Effector CD8-positive, alpha-beta T cell (primary cell): Measurements from ENCODE around the gene TUBG2.
A peak's percentile ranks its signal among the peaks of the same experiment; 100 is the strongest.
"Not testable (repeated sequence)": the region's sequence is repeated elsewhere in the genome, so short reads cannot be mapped to it uniquely, and the experiment has no call there.

Source experiments
- DNase-seq: peaks from one replicate; lab custom pipeline; 2025; lab: John Stamatoyannopoulos, UW

The TUBG2 gene

DNA sequence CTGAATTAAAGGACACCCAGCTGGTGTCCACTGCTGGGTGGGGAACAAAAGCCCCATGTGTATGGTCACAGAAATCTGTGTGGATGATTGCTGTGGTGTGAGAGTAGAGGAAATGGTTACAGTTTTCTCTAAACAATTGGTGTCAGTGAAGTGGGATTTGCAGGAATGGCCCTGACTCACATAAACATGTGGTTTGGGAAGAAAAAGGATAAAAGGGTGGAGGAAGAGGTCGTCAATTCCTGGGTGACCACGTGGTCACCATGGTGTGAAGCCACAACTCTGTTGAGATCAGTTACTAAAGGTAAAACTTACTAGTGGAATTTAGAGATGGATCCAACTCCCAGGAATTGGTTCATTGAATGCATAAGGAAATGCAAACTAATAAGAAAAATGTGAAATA lies 3.6 kb upstream of the TUBG2 start:
- DNase-seq, result no peak

DNA sequence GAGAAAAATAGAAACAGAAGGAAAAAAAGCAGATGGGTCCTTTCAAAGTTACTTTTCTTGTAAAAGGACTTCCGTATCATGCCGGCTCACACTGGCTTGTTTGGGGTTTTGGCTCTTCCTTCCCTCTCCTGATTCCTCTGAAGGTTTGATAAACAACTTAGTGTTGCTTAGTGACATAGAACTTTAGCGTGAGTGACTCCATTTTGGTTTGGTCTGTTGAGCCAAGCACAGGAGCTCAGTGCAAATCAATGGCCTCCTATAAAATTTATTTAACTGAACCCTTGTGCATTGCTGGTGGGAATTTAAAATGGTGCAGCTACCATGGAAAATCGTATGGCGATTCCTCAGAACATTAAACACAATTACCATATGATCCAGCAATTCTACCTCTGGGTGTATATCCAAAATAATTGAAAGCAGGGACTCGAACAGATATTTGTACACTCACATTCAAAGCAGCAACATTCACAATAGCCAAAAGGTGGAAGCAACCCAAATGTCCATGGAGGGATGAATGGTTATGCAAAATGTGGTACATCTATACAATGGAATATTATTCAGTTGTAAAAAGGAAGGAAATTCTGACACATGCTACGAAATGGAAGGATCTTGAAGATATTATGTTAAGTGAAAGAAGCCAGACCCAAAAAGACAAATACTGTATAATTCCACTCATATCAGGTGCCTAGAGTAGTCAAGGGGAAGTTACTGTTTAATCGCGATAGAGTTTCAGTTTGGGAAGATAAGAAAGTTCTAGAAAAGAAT lies 1.1 kb upstream of the TUBG2 start:
- no peak for DNase-seq

DNA sequence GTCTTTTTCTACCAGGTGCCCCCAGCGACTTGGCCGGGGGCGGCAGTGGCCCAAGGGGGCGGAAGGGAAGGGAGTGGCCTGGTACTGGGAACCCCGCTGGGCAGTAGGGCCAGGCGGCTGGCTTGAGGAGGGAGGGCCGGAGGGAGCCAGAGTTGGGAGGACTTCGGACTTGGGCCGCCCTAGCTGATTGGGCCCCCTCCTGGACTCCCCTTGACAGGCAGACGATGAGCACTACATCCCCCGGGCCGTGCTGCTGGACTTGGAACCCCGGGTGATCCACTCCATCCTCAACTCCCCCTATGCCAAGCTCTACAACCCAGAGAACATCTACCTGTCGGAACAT lies 819 bp downstream of the TUBG2 start:
- DNase-seq, result not testable (repeated sequence)

DNA sequence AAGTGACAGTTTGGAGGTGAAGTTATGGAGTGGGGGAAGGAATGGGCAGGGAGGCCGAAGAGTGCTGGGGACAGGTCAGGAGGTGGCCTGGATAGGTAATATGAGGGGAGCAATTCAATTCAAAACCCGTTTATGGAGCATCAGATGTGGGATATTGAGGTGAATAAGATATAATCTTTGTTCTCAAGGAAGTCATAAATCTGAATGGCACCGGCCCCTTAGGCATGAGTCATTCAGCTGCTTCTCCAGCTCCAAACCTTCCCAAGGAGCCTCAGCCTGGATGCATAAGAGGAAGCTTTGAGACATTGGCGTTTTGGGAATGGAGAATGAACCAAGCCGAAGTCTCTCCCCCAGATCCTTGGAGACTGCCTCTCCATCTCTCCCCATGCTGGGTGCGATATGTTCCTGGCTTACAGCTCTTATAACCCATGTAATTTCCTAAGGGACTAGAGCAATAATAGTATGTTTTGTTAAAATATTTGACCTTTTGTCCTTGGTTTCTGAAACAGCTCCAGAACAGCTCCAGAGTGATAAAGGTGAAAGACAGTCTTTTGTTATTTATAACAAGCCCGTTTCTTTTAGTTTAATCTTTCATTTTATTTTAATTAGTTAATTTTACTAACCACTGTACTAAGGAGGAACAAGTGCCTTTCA lies 1.7 kb downstream of the TUBG2 start:
- no peak for DNase-seq

DNA sequence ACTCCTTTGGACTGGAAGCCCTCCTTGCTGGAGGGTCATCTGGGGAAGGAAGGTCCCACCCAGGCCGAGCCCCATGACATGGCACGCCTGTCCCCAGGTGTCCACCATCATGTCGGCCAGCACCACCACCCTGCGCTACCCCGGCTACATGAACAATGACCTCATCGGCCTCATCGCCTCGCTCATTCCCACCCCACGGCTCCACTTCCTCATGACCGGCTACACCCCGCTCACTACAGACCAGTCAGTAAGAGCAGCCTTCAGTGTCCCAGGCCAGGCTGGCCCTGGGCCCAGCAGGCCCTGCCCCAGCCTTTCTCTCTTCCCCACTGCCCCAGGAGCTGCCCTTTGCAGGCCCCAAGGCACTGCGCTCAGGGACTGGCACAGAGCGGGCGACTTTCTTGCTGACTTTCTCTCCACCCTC lies 6.5 kb downstream of the TUBG2 start:
- no peak for DNase-seq

DNA sequence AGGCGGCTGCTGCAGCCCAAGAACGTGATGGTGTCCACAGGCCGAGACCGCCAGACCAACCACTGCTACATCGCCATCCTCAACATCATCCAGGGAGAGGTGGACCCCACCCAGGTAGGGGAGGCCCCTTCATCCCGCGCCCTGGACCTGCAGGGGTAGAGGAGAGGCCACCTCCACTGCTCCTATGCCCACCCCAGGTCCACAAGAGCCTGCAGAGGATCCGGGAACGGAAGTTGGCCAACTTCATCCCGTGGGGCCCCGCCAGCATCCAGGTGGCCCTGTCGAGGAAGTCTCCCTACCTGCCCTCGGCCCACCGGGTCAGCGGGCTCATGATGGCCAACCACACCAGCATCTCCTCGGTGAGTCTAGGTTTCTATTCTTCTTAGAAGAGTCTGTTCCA lies 7.0 kb downstream of the TUBG2 start:
- not testable (repeated sequence) for DNase-seq

DNA sequence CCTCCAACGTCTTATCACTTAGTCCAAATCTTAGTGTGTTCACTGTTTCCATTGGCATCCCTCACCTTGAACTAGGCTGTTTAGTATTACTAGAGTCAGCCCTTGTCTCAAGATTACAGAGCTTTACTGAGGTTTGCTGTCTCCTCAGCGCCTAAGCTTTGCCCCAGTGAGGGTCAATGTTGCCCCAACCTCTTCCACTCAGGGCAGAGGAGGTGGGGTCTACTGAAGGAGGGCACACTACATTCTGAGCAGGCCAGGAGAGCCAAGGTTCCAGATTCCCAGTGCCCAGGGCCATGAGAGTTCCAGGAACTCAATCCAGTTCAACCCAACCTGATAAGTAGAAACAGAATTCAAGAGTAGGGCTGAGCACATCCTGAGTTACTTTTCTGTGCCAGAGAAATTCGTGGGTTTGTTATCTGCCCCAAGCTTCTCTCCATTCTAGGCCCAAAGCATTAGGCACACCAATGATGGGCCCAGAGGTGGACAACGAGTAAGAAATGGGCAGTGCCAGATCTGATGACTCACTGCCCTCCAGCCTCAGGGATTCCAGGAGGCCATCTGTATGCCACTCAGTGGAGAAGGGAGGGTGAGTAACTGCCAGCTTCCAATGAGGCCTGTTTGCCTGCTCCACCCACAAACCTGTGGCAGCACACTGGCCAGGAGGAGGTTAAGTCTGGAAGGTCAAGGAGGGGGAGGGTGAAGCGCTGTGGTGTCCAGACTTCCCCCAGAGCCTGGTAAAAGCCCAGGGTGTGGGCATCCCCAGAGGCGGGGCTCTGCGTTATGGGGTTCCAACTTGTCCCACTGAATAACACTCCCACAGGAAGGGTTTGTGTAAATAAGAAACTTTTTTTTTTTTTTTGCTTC lies 8.2 kb downstream of the TUBG2 start:
- no peak for DNase-seq

DNA sequence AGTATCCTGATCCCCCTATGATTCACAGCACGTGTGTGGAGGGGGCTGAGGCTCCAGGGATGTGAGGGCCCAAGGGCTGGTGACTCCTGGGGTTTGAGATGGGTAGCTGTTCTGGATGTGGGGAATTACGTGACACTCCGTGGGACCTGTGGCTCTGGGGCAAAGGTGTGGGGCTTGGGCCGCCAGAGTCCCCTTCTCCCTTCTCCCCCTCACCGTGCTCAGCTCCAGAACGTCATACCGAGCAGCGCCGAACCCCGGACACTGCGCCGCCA lies 10.6 kb downstream of the TUBG2 start:
- DNase-seq, result no peak

DNA sequence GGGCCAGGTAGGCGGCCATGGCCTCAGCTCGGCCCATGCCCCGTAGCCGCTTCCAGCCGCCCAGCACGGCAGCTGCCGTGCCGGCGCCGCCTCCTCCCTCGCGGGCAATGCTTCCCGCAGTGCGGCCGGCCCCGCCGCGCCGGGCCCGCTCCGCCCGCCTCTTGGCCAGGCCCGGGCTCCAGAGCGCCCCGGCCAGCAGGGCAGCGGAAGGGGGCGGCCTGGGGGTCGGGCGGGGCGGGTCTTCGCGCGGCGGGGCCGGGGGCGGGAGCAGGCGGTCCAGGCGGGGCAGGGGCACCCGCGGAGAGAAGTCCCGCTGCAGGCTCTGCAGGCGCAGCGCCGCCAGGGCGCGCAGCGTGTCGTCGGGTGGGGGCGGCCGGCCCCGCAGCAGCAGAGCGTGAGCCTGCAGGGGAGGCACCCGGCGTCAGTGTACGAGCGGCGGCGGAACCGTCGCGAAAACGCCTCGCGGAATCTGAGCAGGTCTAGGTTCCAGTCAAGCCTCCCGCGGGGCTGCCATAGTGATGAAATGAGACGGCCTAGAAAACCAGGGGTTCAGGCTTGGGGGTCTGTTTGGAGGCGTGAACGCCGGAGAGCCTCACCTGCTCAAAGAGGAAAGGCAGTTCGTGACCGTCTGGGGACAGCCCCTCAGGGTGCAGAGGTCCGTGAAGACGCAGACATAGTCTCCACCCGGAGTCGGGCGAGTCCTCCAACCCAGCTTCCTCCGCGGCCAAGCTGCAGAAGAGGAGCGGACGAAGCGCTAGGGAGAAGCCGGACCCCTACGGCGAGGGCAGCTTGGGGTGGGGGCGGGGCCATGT lies 11.1 kb downstream of the TUBG2 start:
- peak; percentile 18 for DNase-seq

DNA sequence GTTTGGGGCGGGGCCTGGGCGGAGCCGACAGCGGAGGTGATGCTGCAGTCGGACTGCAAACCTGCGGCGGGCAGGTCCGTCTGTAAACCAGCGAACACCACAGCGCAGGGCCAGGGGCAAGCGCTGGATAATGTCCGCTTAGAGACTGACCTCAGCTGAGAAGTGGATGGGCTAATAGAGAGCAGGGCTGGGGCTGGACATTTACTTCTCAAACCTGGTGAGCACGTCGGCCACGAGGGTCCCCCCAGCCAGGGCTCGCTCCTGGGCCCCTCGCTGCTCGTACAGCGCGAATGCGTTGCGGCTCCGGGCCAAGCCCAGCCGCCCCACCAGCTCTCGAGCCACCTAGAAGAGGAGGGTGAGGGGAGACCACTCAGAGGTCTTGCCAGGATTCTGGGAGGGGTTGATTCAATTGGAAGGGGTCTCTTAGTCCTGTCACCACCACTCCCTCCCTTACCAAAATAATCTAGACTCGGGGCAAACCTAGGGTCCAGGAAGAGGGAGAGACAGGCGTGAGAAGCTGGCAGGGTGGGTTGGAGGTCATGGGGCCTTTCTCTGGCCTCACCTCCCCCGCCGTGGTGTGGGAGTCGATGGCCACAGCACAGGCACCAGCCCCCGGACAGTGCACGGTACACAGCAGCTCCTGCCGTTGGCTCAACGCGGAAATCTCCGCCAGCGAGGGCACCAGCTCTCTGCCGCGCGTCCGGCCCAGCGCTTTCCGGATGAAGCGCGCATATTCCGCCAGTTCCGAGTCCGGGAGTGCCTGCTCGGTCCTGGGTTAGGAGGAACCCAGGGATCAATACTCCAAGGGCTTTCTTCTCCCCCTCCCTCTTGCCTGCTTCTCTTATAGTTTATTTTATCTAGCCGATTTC lies 11.9 kb downstream of the TUBG2 start:
- no peak for DNase-seq

DNA sequence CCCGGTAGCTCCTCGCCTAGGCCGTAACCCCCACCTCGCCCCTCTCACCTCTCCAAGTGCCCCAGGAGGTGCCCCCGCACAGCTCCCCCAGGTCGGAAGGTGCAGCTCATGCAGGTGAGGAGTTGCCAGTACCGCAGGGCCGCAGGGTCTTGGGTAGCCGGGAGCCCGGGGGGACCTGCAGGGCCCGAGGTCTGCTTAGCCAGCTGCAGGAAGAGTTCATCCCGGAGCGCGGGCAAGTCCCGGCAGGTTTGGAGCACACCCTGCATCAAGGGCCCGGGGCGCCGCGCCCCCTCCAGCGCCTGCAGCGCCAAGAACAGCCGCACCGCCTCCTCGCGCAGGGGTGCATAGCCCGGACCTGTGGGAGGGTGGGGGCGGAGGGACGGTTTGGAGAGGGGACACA lies 13.0 kb downstream of the TUBG2 start:
- DNase-seq, result no peak

DNA sequence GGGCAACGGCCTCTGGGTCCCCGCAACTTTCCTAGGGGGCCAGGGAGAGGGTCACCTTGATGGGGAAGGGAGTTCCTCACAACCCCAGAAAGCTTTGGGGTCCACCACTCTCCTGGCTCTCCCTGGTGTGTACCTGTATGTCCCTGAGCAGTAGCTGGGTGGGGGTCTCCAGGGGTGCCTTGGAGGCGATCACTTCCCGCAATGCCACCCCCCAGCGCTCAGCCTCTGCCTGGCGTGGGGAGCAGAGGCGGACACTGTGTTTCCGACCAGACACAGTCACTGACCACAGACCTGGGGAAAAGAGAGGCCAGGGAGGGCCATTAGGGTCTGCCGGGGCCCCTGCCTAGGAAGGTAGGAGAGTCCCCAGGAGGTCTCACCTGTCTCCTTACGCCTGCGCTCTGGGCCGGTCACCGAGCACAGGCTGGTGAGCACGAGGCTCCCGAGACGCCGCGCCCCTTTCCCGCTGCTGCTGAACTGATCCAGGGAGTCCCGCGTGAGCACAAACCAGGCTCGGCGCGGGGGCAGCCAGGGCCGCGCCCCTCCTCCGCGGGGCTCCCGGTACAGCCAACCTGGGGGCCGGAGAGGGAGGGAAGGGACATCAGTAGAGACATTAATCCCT lies 14.3 kb downstream of the TUBG2 start:
- DNase-seq, result no peak

DNA sequence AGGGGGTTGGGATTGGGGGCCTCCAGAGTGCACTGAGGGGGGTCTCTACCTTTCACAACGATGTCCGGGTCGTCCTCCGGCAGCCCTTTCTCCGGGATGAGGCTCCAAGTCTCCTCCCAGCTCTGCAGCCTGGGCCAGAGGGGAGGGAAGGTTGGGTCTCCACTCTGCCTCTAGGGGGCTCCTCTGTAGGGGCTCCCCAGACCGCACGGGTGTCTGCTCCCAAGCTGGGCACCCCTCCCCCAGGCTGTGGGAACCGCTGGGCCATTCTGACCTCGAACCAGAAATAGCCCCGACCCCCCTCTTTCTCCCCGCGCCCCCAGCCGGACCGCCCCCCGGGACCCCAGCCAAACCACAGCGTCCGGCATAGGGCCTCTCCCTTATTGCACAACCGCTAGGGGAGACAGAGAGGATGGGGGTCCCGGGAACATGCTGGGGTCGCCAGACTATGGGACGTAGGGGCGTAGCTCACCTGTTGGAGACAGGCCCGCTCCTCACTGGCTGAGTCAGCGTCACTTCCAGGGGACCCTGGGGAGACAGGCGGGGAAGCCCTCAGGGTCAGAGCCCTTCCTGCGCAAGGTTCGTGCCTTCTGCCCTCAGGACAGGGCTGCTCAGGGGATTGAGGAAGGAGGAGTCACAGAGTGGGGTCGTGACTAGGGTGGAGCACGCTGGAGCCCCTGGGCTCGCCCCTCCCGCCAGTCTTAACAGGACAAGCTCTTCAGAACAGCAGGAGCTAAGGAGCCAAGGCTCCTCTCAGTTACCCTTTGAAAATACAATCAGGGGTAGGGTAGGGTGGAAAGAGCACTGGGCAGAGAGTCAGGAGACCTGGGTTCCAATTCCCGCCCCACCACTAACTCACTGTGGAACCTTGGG lies 15.0 kb downstream of the TUBG2 start:
- DNase-seq, result no peak

DNA sequence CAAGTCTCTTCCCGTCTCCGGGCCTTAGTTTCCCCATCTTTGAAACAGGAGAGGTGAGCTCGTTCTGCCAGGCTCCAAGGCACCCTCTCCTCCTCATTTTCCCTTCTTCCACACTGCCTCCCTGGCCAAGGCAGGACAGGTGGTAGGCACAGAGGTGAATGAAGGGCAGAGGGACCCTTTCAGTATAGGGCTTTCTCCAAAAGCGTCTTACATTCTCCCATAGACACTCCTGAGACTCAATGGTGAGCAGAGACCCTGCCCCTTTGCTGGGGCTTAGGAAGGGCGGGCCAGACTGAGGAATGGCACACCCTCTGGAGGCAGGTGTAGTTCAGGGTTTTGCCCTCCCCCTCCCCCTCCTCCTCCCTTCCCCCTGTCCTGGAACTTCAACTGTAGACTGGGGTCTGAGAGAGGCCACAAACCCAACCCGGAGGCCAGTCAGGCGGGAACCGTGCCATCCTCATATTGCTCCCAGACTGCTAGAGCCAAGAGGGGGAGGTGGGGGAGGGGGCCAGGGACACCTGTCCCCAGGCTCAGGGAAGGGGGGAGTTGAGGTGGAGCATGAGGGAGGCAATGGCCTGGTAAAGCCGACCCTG lies 15.8 kb downstream of the TUBG2 start:
- no peak for DNase-seq

DNA sequence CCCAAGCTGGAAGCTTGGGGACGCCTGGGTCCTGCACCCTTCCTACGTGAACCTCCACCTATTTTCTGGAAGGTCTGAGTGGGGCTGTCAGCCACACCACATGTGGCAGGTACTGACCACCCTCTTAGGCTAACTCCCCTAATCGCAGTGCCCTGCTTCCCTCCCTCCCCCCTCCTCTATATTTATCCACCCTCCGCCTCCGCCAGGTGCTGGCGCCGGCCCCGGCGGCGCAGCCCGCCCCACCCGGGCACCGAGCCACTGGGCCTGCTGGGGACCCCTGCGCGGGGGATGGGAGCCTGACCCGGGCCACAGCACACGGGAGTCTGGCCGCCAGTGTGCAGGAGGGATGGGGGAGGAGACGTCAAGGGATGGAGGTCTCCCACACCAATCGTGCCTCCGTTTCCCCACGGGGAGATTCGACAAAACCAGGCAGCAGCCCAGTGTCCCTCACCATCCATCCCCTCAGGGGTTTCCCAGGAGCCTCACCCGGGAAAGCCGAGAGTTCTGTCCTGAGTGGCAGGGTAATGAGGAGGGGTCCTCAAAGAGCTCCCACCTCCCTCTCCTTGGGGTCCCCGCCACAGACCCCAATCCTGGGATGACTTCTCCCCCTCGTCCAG lies 16.4 kb downstream of the TUBG2 start:
- no peak for DNase-seq

DNA sequence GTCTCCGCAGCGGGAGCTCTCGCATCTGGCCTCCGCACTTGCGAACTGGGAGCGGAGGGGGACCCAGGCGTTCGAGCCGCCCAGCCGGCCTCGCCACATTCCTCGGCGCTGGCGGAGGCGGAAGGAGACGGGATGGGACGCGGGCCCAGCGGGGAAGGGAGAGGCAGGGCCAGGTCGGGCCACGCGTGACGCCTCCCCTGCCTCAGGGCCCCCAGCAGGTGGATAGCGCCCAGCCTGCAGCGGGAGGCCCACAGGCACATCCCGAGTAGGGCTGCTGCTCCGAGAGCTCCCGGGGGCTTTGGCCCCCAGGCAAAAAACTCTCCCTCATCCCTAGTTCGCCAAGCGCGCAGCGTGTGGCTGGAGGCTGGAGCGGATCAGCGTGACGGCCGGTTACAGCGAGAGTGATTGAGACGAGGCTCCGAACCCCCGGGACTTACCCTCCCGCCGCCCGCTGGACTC lies 16.9 kb downstream of the TUBG2 start:
- no peak for DNase-seq

DNA sequence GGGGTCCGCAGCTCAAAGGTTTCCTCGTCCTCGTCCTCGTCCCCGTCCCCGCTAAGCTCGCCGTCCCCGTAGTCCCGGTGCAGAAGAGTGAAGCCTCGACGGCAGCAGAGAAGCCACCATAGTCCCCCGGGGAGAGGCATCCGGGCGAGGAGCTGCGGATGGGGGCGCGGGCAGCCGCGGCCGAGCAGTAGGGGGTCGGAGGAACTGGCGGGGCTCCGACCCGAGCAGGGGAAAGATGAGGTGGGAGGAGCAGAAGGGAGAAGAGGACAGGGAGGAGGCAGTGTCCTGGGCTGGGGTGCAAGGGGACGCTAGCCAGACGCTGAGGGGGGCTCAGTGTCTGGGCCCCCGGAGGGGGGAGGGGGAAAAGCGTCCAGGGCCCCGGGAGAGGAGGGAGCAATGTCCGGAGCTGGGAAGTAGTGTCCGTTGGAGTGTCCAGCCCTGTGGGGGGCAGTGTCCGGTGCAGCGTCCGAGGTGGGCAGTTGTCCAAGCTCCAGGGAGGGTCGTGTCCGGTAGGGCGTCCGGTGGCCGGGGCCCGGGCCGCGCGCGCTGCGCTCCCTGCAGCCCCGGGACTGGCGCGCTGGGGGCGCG lies 17.4 kb downstream of the TUBG2 start, which contains the start of gene PLEKHH3:
PLEKHH3 (minus strand) TSS at position 571 of the 588 bp plus-strand sequence; CDS start at position 140, 431 bp downstream.
- no peak for DNase-seq
